ENCODE data around the gene CPEB1. TPM values are rescaled to one million over a fixed set of nuclear protein-coding genes. Genes with fewer than 3 reads are reported as not detected.

Gene CPEB1
- total RNA-seq, 2 experiments from 2014 or later, result 1.2 to 1.6 TPM

GRCh38 chr15:82624008-82624407 lies 23.2 kb downstream of the CPEB1 start:
- no peak overlapping the region for H3K27ac Mint-ChIP-seq
- H3K4me3 Mint-ChIP-seq, result no peak overlapping the region
- no peak for TF ChIP-seq CTCF (IDR thresholded peaks at IDR 0.05)
- ATAC-seq (no peak), DNase-seq (no peak)
- peaks cover 2% of the 10 kb centered on the region for H3K36me3 Mint-ChIP-seq (ENCODE audit: low read depth)
- no peaks in the 10 kb centered on the region for H3K9me3 Mint-ChIP-seq
- ChIA-PET CTCF (no interaction called here), POLR2A (no interaction called here)
- no peaks in the 10 kb centered on the region for H3K4me1 Mint-ChIP-seq (ENCODE audit: low read depth)
- H3K27me3 Mint-ChIP-seq, result no peaks in the 10 kb centered on the region
- intact Hi-C loops (cut with micrococcal nuclease), result no loop called here

- no peaks in the 10 kb centered on the region for H3K27me3 Mint-ChIP-seq
- H3K4me1 Mint-ChIP-seq (ENCODE audit: low read depth), result no peaks in the 10 kb centered on the region
- TF ChIP-seq CTCF (IDR thresholded peaks at IDR 0.05), result no peak
- H3K36me3 Mint-ChIP-seq (ENCODE audit: low read depth), result peaks cover 2% of the 10 kb centered on the region
- no peak overlapping the region for H3K27ac Mint-ChIP-seq
- ATAC-seq (no peak), DNase-seq (no peak)
- intact Hi-C loops (cut with micrococcal nuclease), result no loop called here
- POLR2A ChIA-PET, result interaction anchor here (0.5 kb wide), 1 partner anchor 78 kb away, joined by 3 read pairs; no protein-coding TSS in a partner anchor
- H3K9me3 Mint-ChIP-seq, result no peaks in the 10 kb centered on the region
- H3K4me3 Mint-ChIP-seq, result no peak overlapping the region
- CTCF ChIA-PET, result interaction anchor here (1.1 kb wide), 1 partner anchor 15 kb away, joined by 3 read pairs; no protein-coding TSS in a partner anchor
Observed at GRCh38 chr15:82621970-82622369, 25.2 kb downstream of the CPEB1 start.

- CTCF ChIA-PET, result interaction anchor here (0.6 kb wide), 1 partner anchor 10 kb away, joined by 3 read pairs; no protein-coding TSS in a partner anchor
- POLR2A ChIA-PET, result no interaction called here
- Mint-ChIP-seq H3K27ac (no peak overlapping the region), H3K4me3 (no peak overlapping the region), H3K9me3 (no peaks in the 10 kb centered on the region), H3K27me3 (no peaks in the 10 kb centered on the region), H3K4me1 (ENCODE audit: low read depth) (no peaks in the 10 kb centered on the region), H3K36me3 (ENCODE audit: low read depth) (no peaks in the 10 kb centered on the region)
- ATAC-seq (no peak), DNase-seq (no peak)
- no peak for TF ChIP-seq CTCF (IDR thresholded peaks at IDR 0.05)
- intact Hi-C loops (cut with micrococcal nuclease), result no loop called here
Observed at GRCh38 chr15:82613747-82614146, 33.4 kb downstream of the CPEB1 start.

- no peak overlapping the region for H3K27ac Mint-ChIP-seq
Observed at GRCh38 chr15:82611348-82611747, 35.8 kb downstream of the CPEB1 start.

GRCh38 chr15:82602195-82602594 lies 45.0 kb downstream of the CPEB1 start:
- Mint-ChIP-seq H3K4me1 (ENCODE audit: low read depth) (no peaks in the 10 kb centered on the region), H3K36me3 (ENCODE audit: low read depth) (no peaks in the 10 kb centered on the region), H3K9me3 (no peaks in the 10 kb centered on the region), H3K27ac (no peak overlapping the region), H3K27me3 (peaks cover 7% of the 10 kb centered on the region), H3K4me3 (no peak overlapping the region)
- ATAC-seq, result no peak
- ChIA-PET POLR2A (no interaction called here), CTCF (no interaction called here)
- no peak for TF ChIP-seq CTCF (IDR thresholded peaks at IDR 0.05)
- intact Hi-C loops (cut with micrococcal nuclease), result no loop called here
- no peak for DNase-seq

More at GRCh38 chr15:82611348-82611747, 35.8 kb downstream of the CPEB1 start:
- CTCF ChIA-PET, result no interaction called here
- ATAC-seq (no peak), DNase-seq (no peak)
- POLR2A ChIA-PET, result no interaction called here
- TF ChIP-seq CTCF (IDR thresholded peaks at IDR 0.05), result no peak
- Mint-ChIP-seq H3K4me1 (ENCODE audit: low read depth) (no peaks in the 10 kb centered on the region), H3K36me3 (ENCODE audit: low read depth) (no peaks in the 10 kb centered on the region), H3K9me3 (no peaks in the 10 kb centered on the region), H3K4me3 (no peak overlapping the region), H3K27me3 (no peaks in the 10 kb centered on the region)
- intact Hi-C loops (cut with micrococcal nuclease), result no loop called here

Data from activated CD8-positive, alpha-beta T cell treated with anti-CD3 and anti-CD28 coated beads for 36 hours (primary cell).